Upper lobe of right lung (tissue), 1 donor: ENCODE measurements around the gene IRF6. TPM values are rescaled to one million over a fixed set of nuclear protein-coding genes. Genes with fewer than 3 reads are reported as not detected.

ENCODE experiments used
- ATAC-seq: fragments of 200-7000 bp; cut with Tn5 transposase; one replicate; pipeline ENCODE4 v1.9.1; 2020; ENCODE audit warnings: mild to moderate bottlenecking, moderate library complexity
- DNase-seq: peaks from one replicate; pipeline ENCODE4 v3.0.0-alpha.2; 2020
- H3K27ac ChIP-seq: fragments of 200-600 bp; one replicate; pipeline ENCODE4 v1.8.0; 2022
- H3K27me3 ChIP-seq: fragments of 200-600 bp; one replicate; pipeline ENCODE4 v1.8.0; 2022; ENCODE audit warnings: mild to moderate bottlenecking
- H3K36me3 ChIP-seq: fragments of 200-600 bp; one replicate; pipeline ENCODE4 v1.8.0; 2022
- H3K4me1 ChIP-seq: fragments of 200-600 bp; one replicate; pipeline ENCODE4 v1.8.0; 2022
- H3K4me3 ChIP-seq: fragments of 200-600 bp; one replicate; pipeline ENCODE4 v1.8.0; 2022; ENCODE audit warnings: mild to moderate bottlenecking
- H3K9me3 ChIP-seq: fragments of 200-600 bp; one replicate; pipeline ENCODE4 v1.8.0; 2022
- intact Hi-C: fragments of 100-400 bp; cut with DNase I; formaldehyde crosslinking; loops from one replicate; pipeline ENCODE4 v1.11.0; 2022
- total RNA-seq: library from RNA; stranded (reverse); fragmentation: NEBNext Ultra II Directional; extraction: Animal tissue kit (Norgen Biotek cat#: 25700); gene quantifications from one replicate; pipeline ENCODE4 v1.2.1, GENCODE V29; 2021
- TF ChIP-seq, protein P1 (sequence below): fragments of 200-600 bp; IDR thresholded peaks from one replicate; pipeline ENCODE4 v1.8.0; 2022; ENCODE audit warnings: antibody characterized with exemption
- donor health status: DM: no; HTN: yes; CAD: no; lungs with severe emphysema.

Gene IRF6
- total RNA-seq, 1 donor from 2014 or later = 17.9 TPM

DNA sequence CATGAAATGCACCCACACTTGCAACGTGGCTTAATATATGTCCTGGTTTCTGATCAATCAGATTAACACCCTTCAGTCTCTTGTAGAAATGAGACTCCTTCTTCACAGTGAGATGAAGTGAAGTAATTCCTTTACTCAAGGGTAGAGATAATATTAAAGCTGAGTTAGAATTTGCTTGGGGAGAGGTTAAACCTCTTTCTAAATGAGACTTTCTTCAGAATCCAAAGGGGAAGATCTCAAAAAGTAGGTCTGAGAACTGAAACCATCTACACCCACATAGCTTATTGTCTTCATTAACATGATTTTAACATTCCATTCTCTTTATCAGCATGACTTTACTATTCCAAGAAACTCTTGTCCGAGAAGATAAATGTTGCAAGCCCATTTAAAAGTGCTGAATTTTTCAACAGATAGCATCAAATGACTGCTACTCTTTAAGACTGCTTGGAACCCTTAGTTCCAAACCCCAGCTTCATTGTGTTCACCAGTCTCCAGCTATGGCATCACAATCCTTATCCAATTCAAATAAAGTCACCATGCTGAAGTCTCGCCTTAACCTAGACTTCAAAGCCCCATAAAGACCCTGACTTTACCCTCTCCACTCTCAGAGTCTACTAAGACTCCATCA, 69.3 kb downstream of the IRF6 start:
- Histone ChIP-seq H3K4me1 (peaks cover 8% of the 10 kb centered on the region), H3K27me3 (no peaks in the 10 kb centered on the region), H3K4me3 (no peak overlapping the region), H3K9me3 (no peaks in the 10 kb centered on the region), H3K36me3 (no peaks in the 10 kb centered on the region), H3K27ac (no peak overlapping the region)
- no peak for DNase-seq
- intact Hi-C loops = no loop called here
- ATAC-seq = no peak
- TF ChIP-seq, protein P1, sequence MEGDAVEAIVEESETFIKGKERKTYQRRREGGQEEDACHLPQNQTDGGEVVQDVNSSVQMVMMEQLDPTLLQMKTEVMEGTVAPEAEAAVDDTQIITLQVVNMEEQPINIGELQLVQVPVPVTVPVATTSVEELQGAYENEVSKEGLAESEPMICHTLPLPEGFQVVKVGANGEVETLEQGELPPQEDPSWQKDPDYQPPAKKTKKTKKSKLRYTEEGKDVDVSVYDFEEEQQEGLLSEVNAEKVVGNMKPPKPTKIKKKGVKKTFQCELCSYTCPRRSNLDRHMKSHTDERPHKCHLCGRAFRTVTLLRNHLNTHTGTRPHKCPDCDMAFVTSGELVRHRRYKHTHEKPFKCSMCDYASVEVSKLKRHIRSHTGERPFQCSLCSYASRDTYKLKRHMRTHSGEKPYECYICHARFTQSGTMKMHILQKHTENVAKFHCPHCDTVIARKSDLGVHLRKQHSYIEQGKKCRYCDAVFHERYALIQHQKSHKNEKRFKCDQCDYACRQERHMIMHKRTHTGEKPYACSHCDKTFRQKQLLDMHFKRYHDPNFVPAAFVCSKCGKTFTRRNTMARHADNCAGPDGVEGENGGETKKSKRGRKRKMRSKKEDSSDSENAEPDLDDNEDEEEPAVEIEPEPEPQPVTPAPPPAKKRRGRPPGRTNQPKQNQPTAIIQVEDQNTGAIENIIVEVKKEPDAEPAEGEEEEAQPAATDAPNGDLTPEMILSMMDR = no peak

Other genes with a start within 250 kb of the IRF6 start
- 1.4 TPM for gene CAMK1G, start 222.4 kb downstream of the IRF6 start, total RNA-seq
- gene LAMB3, start 153.7 kb downstream of the IRF6 start, total RNA-seq = 83.3 TPM
- 36.5 TPM for gene G0S2, start 130.7 kb downstream of the IRF6 start, total RNA-seq
- 16.9 TPM for gene HSD11B1, start 101.3 kb downstream of the IRF6 start, total RNA-seq
- gene TRAF3IP3, start 50.1 kb downstream of the IRF6 start, total RNA-seq = 12.4 TPM
- gene C1orf74, start 21.6 kb downstream of the IRF6 start, total RNA-seq = 0.96 TPM
- 7.1 TPM for gene UTP25, start 21.8 kb upstream of the IRF6 start, total RNA-seq
- gene SYT14, start 132.1 kb upstream of the IRF6 start, total RNA-seq = 0.03 TPM